Measurements from ENCODE around the gene WDR27.
A peak's percentile ranks its signal among the peaks of the same experiment; 100 is the strongest.

Gene WDR27

GRCh38 chr6:169555971-169556617 is 145.7 kb downstream of the WDR27 start:
- H3F3A ChIP-seq (ENCODE audit: insufficient read depth, low read length): peaks cover 9% of the 10 kb centered on the region

DNA sequence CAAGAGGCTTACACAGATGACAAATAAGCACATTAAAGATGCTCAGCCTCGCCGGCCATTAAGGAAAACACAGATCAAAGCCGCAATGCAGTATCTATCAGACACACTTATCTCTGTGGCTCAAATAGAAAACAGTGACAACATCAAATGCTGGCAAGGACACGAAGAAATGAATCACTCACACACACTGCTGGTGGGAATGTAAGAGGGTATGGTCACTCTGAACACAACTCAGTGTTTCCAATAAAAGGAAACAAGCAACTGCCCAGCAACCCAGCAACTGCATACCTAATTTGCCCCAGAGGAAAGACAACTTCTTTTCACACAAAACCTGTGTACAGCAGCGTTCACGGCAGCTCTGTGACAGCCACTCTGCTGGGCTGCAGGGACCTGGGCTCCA is 155.8 kb downstream of the WDR27 start:
- H3K9me2 ChIP-seq (ENCODE audit: low read depth, low read length): no peaks in the 10 kb centered on the region
- TF ChIP-seq EZH2 (IDR thresholded peaks at IDR 0.05; ENCODE audit: borderline replicate concordance, low read length): no peak
- TF ChIP-seq, protein P1, sequence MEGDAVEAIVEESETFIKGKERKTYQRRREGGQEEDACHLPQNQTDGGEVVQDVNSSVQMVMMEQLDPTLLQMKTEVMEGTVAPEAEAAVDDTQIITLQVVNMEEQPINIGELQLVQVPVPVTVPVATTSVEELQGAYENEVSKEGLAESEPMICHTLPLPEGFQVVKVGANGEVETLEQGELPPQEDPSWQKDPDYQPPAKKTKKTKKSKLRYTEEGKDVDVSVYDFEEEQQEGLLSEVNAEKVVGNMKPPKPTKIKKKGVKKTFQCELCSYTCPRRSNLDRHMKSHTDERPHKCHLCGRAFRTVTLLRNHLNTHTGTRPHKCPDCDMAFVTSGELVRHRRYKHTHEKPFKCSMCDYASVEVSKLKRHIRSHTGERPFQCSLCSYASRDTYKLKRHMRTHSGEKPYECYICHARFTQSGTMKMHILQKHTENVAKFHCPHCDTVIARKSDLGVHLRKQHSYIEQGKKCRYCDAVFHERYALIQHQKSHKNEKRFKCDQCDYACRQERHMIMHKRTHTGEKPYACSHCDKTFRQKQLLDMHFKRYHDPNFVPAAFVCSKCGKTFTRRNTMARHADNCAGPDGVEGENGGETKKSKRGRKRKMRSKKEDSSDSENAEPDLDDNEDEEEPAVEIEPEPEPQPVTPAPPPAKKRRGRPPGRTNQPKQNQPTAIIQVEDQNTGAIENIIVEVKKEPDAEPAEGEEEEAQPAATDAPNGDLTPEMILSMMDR (IDR thresholded peaks at IDR 0.05; ENCODE audit: low read length): no peak
- H3K4me2 ChIP-seq (ENCODE audit: low read length): no peak overlapping the region
- no peaks in the 10 kb centered on the region for H3K79me2 ChIP-seq (ENCODE audit: insufficient read depth, low read length)
- no peaks in the 10 kb centered on the region for H3K27me3 ChIP-seq (ENCODE audit: insufficient read depth, low read length)
- no peaks in the 10 kb centered on the region; the same call in 1 of the 2 replicates for H3K9me3 ChIP-seq (ENCODE audit: low read length)
- H3K9ac ChIP-seq (ENCODE audit: low read length): 0 out of 2 replicates have a peak overlapping the region, but pooled peaks have one; percentile 10
- peaks cover 9% of the 10 kb centered on the region for H3K4me1 ChIP-seq (ENCODE audit: insufficient read depth, low read length, severe bottlenecking)
- H3K36me3 ChIP-seq (ENCODE audit: insufficient read depth, low read length): no peaks in the 10 kb centered on the region
- no peaks in the 10 kb centered on the region for H3F3A ChIP-seq (ENCODE audit: insufficient read depth, low read length)
- H3K27ac ChIP-seq (ENCODE audit: low read depth, low read length, poor library complexity, severe bottlenecking): peak overlapping the region; percentile 27
- no peaks in the 10 kb centered on the region for H4K20me1 ChIP-seq (ENCODE audit: insufficient read depth, low read length)
- no peak overlapping the region for H3K4me3 ChIP-seq (ENCODE audit: low read depth, low read length, poor library complexity, severe bottlenecking)
- no peak overlapping the region for H2AFZ ChIP-seq (ENCODE audit: low read length)

More at GRCh38 chr6:169555971-169556617, 145.7 kb downstream of the WDR27 start:
- TF ChIP-seq EZH2 (IDR thresholded peaks at IDR 0.05; ENCODE audit: borderline replicate concordance, low read length): no peak
- TF ChIP-seq, protein P1 (IDR thresholded peaks at IDR 0.05; ENCODE audit: low read length): no peak; the same call in 1 of the 2 replicates
- Histone ChIP-seq H4K20me1 (ENCODE audit: insufficient read depth, low read length) (no peaks in the 10 kb centered on the region), H3K9me2 (ENCODE audit: low read depth, low read length) (no peaks in the 10 kb centered on the region), H3K27me3 (ENCODE audit: insufficient read depth, low read length) (no peaks in the 10 kb centered on the region), H3K9ac (ENCODE audit: low read length) (peak overlapping the region; percentile 65), H3K27ac (ENCODE audit: low read depth, low read length, poor library complexity, severe bottlenecking) (peak overlapping the region; percentile 99), H3K4me2 (ENCODE audit: low read length) (peak overlapping the region; percentile 67), H2AFZ (ENCODE audit: low read length) (no peak overlapping the region), H3K9me3 (ENCODE audit: low read length) (no peaks in the 10 kb centered on the region), H3K79me2 (ENCODE audit: insufficient read depth, low read length) (no peaks in the 10 kb centered on the region), H3K36me3 (ENCODE audit: insufficient read depth, low read length) (peaks cover 20% of the 10 kb centered on the region), H3K4me3 (ENCODE audit: low read depth, low read length, poor library complexity, severe bottlenecking) (peak overlapping the region; percentile 16), H3K4me1 (ENCODE audit: insufficient read depth, low read length, severe bottlenecking) (peaks cover 58% of the 10 kb centered on the region)

DNA sequence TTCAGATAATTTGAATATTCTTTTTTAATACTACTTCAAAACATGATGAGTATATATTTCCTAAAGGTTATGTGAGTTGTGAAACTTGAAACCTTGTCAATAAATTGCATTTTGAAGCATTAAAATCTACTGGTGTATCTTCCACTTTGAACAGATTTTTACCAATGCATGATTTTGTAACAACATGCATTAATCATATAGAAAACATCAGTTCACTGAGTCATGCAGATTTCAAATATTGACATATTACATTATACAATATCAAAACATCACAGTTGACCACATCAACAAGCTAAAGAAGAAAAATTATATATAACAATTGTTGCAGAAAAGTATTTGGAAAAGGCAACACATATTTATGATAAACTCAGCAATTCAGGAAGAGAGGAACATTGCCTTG is 158.1 kb downstream of the WDR27 start:
- Histone ChIP-seq H4K20me1 (ENCODE audit: insufficient read depth, low read length) (no peaks in the 10 kb centered on the region), H3K9ac (ENCODE audit: low read length) (no peak overlapping the region), H3K27me3 (ENCODE audit: insufficient read depth, low read length) (no peaks in the 10 kb centered on the region), H3K36me3 (ENCODE audit: insufficient read depth, low read length) (no peaks in the 10 kb centered on the region), H3K4me2 (ENCODE audit: low read length) (no peak overlapping the region), H3K9me2 (ENCODE audit: low read depth, low read length) (no peaks in the 10 kb centered on the region), H3F3A (ENCODE audit: insufficient read depth, low read length) (no peaks in the 10 kb centered on the region), H3K9me3 (ENCODE audit: low read length) (no peaks in the 10 kb centered on the region), H3K79me2 (ENCODE audit: insufficient read depth, low read length) (no peaks in the 10 kb centered on the region), H3K4me3 (ENCODE audit: low read depth, low read length, poor library complexity, severe bottlenecking) (no peak overlapping the region), H3K4me1 (ENCODE audit: insufficient read depth, low read length, severe bottlenecking) (peaks cover 9% of the 10 kb centered on the region), H3K27ac (ENCODE audit: low read depth, low read length, poor library complexity, severe bottlenecking) (no peak overlapping the region), H2AFZ (ENCODE audit: low read length) (no peak overlapping the region)
- TF ChIP-seq EZH2 (IDR thresholded peaks at IDR 0.05; ENCODE audit: borderline replicate concordance, low read length): no peak
- TF ChIP-seq, protein P1 (IDR thresholded peaks at IDR 0.05; ENCODE audit: low read length): no peak
